ENCODE data around the gene IL1R1. TPM values are rescaled to one million over a fixed set of nuclear protein-coding genes. Genes with fewer than 3 reads are reported as not detected.

IL1R1 gene
- total and polyA plus RNA-seq, 4 donors, result 14.0 to 49.3 (median 29.5) TPM

DNA sequence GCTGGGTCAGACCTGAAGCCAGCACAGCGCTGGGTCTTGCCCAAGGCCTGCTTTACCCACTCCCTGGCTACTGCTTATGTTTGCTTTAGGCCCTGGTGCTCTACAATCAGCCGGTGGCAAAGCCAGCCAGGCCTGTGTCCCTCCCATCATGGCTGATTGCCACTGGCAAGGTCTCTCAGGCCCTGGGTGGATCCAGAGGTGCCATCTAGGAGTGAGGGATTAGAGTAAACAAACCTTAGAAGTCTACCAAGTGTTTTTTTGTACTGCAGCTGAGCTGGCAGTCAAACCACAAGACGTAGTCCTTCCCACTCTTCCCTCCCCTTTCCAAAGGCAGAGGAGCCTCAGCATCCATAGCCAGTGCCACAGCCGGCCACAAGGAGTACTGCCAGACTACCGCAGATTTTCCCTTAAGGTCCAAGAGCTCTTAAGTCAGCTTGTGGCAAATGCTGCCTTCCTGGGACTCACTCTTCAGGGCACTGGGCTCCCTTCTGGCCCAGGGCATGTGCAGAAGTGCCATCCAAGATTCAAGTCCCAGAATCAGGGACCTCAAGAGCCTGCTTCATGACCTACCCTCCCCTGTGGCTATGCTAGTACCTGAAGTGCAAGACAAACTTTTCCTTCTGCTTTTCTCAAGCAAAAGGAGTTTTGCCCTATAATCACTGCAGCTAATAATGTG lies 64.3 kb downstream of the IL1R1 start (continued):
- peak; percentile 16 for TF ChIP-seq ZBTB33 (IDR thresholded peaks at IDR 0.05)
- TF ChIP-seq GABPA (IDR thresholded peaks at IDR 0.05 in 1 of 2, conservative IDR thresholded peaks at IDR 0.05 in 1 of 2), result no peak
- peak; percentile 65 to 77 for TF ChIP-seq HNF4A (conservative IDR thresholded peaks at IDR 0.05)
- TF ChIP-seq, protein P1, sequence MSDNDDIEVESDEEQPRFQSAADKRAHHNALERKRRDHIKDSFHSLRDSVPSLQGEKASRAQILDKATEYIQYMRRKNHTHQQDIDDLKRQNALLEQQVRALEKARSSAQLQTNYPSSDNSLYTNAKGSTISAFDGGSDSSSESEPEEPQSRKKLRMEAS (IDR thresholded peaks at IDR 0.05), result peak; percentile 82
- peak; percentile 51 to 77 for TF ChIP-seq JUND (IDR thresholded peaks at IDR 0.05)
- TF ChIP-seq EGR1 (IDR thresholded peaks at IDR 0.05; ENCODE audit: low read depth in 2 of 2), result peak in 1 of 2 donors; percentile 40
- TF ChIP-seq TAF1 (conservative IDR thresholded peaks at IDR 0.05), result no peak
- TF ChIP-seq YY1 (IDR thresholded peaks at IDR 0.05), result peak; percentile 88
- peak; percentile 39 to 64 for TF ChIP-seq RAD21 (IDR thresholded peaks at IDR 0.05)
- peak; percentile 40 for TF ChIP-seq FOXA2 (IDR thresholded peaks at IDR 0.05)
- peak; percentile 45 for TF ChIP-seq FOXA1 (IDR thresholded peaks at IDR 0.05)
- TF ChIP-seq RXRA (IDR thresholded peaks at IDR 0.05), result peak; percentile 72 to 86
- no peak for TF ChIP-seq NR2F2 (IDR thresholded peaks at IDR 0.05)

DNA sequence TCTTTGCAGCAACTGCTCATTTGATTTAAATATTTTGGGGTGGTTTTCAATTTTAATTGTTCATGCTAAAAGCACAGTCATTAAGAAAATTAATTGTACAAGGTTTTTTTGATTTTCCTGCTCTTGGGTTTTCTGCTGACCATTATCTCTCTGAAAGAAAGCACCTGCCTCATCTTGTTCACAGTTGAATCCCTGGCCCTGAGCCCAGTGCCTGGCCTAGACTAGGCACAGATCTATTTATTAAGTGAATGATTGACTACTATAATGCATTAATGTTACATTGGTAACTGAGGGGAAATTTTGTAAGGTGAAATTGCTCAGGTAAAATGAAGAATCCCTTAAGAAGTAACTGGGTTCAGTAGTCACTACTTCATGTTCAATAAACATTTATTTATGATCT lies 66.2 kb downstream of the IL1R1 start:
- H3K9me3 ChIP-seq (ENCODE audit: control insufficient read depth in 4 of 4, low read length in 3 of 4), result no peaks in the 10 kb centered on the region
- no peak overlapping the region for H3K27ac ChIP-seq (ENCODE audit: low read depth in 1 of 2, low read length in 2 of 2)
- no peak for TF ChIP-seq FOXA1 (IDR thresholded peaks at IDR 0.05)
- no peak for TF ChIP-seq HNF4G (IDR thresholded peaks at IDR 0.05)
- TF ChIP-seq HNF4A (conservative IDR thresholded peaks at IDR 0.05), result peak in 1 of 2 donors; percentile 13
- TF ChIP-seq, protein P2, sequence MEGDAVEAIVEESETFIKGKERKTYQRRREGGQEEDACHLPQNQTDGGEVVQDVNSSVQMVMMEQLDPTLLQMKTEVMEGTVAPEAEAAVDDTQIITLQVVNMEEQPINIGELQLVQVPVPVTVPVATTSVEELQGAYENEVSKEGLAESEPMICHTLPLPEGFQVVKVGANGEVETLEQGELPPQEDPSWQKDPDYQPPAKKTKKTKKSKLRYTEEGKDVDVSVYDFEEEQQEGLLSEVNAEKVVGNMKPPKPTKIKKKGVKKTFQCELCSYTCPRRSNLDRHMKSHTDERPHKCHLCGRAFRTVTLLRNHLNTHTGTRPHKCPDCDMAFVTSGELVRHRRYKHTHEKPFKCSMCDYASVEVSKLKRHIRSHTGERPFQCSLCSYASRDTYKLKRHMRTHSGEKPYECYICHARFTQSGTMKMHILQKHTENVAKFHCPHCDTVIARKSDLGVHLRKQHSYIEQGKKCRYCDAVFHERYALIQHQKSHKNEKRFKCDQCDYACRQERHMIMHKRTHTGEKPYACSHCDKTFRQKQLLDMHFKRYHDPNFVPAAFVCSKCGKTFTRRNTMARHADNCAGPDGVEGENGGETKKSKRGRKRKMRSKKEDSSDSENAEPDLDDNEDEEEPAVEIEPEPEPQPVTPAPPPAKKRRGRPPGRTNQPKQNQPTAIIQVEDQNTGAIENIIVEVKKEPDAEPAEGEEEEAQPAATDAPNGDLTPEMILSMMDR (IDR thresholded peaks at IDR 0.05; ENCODE audit: low read depth, low read length, missing input control), result no peak
- TF ChIP-seq RAD21 (IDR thresholded peaks at IDR 0.05), result no peak
- TF ChIP-seq EGR1 (IDR thresholded peaks at IDR 0.05; ENCODE audit: low read depth in 2 of 2), result no peak
- no peak for TF ChIP-seq FOXA2 (IDR thresholded peaks at IDR 0.05)
- TF ChIP-seq ZBTB33 (IDR thresholded peaks at IDR 0.05), result no peak
- TF ChIP-seq YY1 (IDR thresholded peaks at IDR 0.05), result peak; percentile 24
- TF ChIP-seq SP1 (IDR thresholded peaks at IDR 0.05), result no peak
- no peaks in the 10 kb centered on the region for H3K36me3 ChIP-seq (ENCODE audit: control insufficient read depth in 4 of 4, insufficient read depth in 3 of 4, low read depth in 1 of 4, low read length in 3 of 4)
- DNase-seq (ENCODE audit: low spot score), result no peak
- H3K27me3 ChIP-seq (ENCODE audit: control insufficient read depth in 4 of 4, insufficient read depth in 4 of 4, low read length in 3 of 4), result no peaks in the 10 kb centered on the region
- peak overlapping the region in 1 of 2 donors; percentile 26 for H3K9ac ChIP-seq (ENCODE audit: low read depth in 1 of 2, low read length in 2 of 2)
- peaks cover 6 to 14% (median 9%) of the 10 kb centered on the region in 4 donors for H3K4me1 ChIP-seq (ENCODE audit: control insufficient read depth in 4 of 4, insufficient read depth in 4 of 4, low read length in 3 of 4)
- no peak overlapping the region for H3K4me3 ChIP-seq (ENCODE audit: low read depth in 1 of 3, low read length in 3 of 3)
